ENCODE results near the gene SRSF7. TPM values are rescaled to one million over a fixed set of nuclear protein-coding genes. Genes with fewer than 3 reads are reported as not detected.
"Not testable (repeated sequence)": the region's sequence is repeated elsewhere in the genome, so short reads cannot be mapped to it uniquely, and the experiment has no call there.

Gene SRSF7
- total RNA-seq, 1 donor: 244 TPM

DNA sequence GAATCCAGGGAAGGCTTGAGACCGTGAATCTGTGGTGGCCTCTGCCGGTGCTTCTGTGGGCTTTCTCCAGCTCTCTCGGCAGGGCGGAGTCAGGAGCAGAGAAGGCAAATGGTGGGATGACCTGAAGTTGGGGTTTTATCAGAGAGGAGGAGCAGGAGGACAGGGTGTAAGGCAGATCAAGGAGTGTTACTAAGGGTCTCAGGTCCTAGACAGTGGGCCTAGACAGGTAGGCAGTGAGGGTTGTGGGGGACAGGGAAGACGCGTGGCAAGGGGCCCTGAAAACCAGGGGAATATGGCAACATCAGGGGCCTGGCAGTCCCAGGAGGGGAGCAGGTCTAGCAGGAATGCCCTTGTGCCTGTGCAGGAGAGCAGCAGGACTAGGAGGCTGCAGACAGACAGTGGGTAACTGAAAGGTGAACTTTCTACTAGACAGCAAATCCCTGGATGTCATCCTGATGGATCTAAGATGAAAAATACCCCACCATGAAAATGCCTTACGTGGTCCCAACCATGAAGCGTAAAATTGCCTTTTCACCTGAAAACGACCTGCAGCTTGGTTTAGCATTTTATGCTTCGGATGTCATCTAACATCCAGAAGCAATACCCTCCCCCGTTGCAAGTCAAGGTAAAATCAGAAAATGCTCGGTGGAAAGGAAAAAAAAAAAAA is 42.1 kb downstream of the SRSF7 start:
- Histone ChIP-seq H3K9me3 (ENCODE audit: low read depth, low read length) (no peaks in the 10 kb centered on the region), H3K27me3 (ENCODE audit: insufficient read depth, low read length) (no peaks in the 10 kb centered on the region), H3K4me1 (ENCODE audit: insufficient read depth, low read length) (peaks cover 17% of the 10 kb centered on the region), H3K4me3 (ENCODE audit: low read length) (no peak overlapping the region)

DNA sequence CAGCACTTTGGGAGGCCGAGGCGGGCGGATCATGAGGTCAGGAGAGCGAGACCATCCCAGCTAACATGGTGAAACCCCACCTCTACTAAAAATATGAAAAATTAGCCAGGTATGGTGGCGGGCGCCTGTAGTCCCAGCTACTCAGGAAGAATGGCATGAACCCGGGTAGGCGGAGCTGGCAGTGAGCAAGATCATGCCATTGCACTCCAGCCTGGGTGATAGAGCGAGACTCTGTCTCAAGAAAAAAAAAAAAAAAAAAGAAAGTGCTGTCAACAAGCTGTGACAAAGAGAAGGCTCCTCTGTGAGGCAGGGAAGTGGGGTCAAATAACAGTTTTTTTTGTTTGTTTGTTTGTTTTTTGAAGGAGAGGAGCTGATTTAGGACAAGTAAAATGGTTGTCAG is 42.7 kb downstream of the SRSF7 start:
- not testable (repeated sequence) for H3K27me3 ChIP-seq (ENCODE audit: insufficient read depth, low read length); H3K4me3 ChIP-seq (ENCODE audit: low read length); H3K9me3 ChIP-seq (ENCODE audit: low read depth, low read length)
- H3K4me1 ChIP-seq (ENCODE audit: insufficient read depth, low read length): peaks cover 17% of the 10 kb centered on the region

DNA sequence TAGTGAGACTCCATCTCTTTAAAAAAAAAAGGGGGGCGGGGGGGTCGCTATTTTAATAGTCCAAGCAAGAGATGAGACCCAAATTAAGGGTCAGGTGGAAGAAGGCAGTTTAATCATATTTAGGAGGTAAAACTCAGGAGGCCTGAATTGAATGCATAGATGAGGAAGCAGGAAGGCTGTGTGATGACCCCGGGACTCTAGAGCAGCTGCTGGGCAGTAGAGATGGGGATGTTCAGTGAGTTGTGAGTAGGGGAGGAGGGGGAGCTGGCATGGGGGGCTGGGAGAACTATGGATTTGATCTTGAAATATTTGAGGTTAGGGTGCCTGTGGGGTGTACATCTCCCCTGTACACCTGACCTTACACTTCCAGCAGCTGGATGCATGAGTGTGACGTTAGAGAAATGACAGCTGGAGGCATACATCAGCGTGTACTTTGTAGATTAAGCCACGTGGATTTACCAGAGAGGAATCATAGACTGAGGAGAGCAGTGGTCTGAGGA is 44.3 kb downstream of the SRSF7 start:
- H3K4me3 ChIP-seq (ENCODE audit: low read length): no peak overlapping the region
- H3K27me3 ChIP-seq (ENCODE audit: insufficient read depth, low read length): no peaks in the 10 kb centered on the region
- H3K9me3 ChIP-seq (ENCODE audit: low read depth, low read length): no peaks in the 10 kb centered on the region
- peaks cover 17% of the 10 kb centered on the region for H3K4me1 ChIP-seq (ENCODE audit: insufficient read depth, low read length)

DNA sequence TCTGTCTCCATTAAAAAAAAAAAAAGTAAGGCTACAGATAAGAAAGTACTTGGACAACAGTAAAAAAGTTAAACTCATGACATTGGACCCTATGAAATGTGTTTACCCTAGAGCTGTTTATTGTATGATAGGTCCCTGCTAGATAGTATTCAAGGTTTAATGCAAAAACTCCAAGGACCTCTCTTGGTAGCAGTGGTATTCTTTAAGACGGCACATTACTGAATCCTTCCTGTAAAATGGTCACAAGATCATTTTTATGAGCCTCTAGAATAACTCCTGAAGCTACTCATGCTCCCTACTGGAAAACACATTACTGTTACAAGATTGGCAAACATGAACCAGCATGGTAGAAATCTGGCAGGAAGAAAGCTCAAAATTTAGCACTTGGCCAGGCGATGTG is 46.5 kb downstream of the SRSF7 start:
- Histone ChIP-seq H3K9me3 (ENCODE audit: low read depth, low read length) (no peaks in the 10 kb centered on the region), H3K27me3 (ENCODE audit: insufficient read depth, low read length) (no peaks in the 10 kb centered on the region), H3K4me3 (ENCODE audit: low read length) (no peak overlapping the region), H3K4me1 (ENCODE audit: insufficient read depth, low read length) (peaks cover 8% of the 10 kb centered on the region)

DNA sequence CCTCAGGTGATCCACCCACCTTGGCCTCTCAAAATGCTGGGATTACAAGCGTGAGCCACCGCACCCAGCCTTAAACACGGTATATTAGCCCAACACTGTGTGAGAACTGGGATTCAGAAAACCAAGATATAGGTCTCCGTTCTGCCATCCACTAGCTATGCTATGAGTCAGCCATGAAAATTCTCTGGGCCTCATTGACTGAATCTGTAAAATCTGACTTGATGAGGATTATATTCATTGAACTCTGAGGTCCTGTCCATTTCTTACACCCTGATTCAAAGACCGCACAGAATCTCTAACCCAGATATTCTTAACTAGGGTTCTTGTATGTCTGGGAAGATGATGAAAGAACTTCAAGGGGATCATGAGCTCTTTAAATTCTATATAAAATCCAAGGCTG is 47.8 kb downstream of the SRSF7 start:
- not testable (repeated sequence) for H3K4me3 ChIP-seq (ENCODE audit: low read length); H3K9me3 ChIP-seq (ENCODE audit: low read depth, low read length); H3K27me3 ChIP-seq (ENCODE audit: insufficient read depth, low read length); H3K4me1 ChIP-seq (ENCODE audit: insufficient read depth, low read length)

DNA sequence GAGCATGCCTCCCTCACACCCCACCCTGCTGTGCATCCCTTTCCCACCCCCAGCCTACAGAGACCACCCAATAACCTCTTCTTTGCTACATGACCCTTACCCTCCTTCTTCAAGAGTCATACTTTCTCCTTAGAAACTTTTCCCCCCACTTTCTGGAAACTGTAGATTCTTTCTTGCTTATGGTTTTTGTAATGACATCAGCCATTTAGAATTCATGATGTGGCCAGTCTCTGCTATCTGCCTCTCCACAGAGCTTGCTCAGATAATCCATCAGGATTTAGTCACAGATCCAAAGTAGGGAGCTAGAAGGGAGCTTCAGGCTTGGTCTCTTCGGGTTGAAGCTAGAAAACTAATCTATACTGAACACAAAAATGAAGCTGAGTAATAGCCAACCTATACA is 48.7 kb downstream of the SRSF7 start:
- Histone ChIP-seq H3K4me1 (ENCODE audit: insufficient read depth, low read length) (peaks cover 9% of the 10 kb centered on the region), H3K27me3 (ENCODE audit: insufficient read depth, low read length) (no peaks in the 10 kb centered on the region), H3K9me3 (ENCODE audit: low read depth, low read length) (no peaks in the 10 kb centered on the region), H3K4me3 (ENCODE audit: low read length) (no peak overlapping the region)

DNA sequence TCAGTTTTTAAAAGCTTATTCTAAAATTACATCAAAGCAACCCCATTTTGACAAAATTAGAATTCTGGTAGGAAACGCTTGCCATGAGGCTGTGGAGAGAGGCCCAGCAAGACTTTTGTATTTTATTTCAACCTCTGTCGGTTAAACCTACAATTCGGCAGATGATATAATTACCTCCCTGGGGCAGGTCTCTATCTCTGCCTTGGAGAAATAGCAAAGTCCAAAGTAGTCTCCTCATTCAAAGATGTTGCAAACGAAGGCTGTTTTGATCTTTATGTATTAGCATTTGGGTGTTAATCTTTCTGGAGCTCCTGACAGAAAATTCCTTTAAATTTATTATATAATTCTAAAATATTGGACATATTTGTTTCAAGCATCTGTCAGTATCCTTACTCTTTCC is 49.6 kb downstream of the SRSF7 start:
- Histone ChIP-seq H3K27me3 (ENCODE audit: insufficient read depth, low read length) (no peaks in the 10 kb centered on the region), H3K4me1 (ENCODE audit: insufficient read depth, low read length) (peaks cover 9% of the 10 kb centered on the region), H3K4me3 (ENCODE audit: low read length) (no peak overlapping the region), H3K9me3 (ENCODE audit: low read depth, low read length) (no peaks in the 10 kb centered on the region)

DNA sequence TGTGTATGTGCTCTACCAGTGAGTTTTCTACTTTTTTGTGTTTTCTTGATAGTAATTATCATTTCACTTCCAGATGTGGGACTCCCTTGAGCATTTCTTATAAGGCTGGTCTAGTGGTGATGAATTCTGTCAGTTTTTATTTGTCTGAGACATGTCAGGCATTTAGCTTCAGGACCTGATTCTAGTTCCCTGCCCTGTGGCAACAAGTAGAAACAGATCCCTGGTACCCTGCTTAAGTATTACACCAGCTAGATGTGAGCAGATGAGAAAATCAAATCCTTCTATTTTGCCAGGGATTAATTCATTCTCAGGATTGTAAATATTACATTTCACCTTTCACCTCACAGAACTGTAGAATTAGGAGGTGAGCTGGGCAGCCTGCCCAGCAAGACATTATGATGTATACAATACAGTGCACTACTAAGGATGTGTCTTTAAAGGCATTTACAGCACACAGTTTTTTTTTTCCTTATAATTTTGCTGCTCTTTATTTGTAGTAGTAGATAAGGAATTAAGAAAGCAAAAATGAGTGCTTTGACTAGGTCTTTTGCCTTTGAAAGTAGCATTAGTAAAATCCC is 50.2 kb downstream of the SRSF7 start:
- Histone ChIP-seq H3K27me3 (ENCODE audit: insufficient read depth, low read length) (no peaks in the 10 kb centered on the region), H3K9me3 (ENCODE audit: low read depth, low read length) (no peaks in the 10 kb centered on the region), H3K4me3 (ENCODE audit: low read length) (no peak overlapping the region), H3K4me1 (ENCODE audit: insufficient read depth, low read length) (peaks cover 9% of the 10 kb centered on the region)

DNA sequence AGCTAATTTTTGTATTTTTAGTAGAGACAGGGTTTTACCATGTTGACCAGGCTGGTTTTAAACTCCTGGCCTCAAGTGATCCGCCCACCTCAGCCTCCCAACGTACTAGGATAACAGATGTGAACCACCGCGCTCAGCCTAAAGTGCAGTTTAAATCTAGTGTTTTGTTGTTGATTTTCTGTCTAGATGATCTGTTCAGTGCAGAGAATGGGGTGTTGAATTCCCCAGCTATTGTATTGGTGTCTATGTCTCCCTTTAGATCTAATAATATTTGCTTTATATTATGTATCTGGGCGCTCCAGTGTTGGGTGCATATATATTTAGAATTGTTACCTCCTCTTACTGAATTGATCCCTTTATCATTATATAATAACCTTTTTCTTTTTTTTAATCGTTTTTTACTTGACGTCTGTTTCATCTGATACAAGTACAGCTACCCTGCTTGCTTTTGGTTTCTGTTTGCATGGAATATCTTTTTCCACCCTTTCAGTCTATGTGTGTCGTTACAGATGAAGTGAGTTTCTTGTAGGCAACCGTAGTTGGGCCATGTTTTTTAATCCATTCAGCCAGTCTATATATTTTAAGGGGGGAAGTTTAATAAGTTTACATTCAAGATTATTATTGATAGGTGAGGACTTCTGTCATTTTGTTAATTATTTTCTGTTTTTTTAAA is 50.9 kb downstream of the SRSF7 start:
- Histone ChIP-seq H3K27me3 (ENCODE audit: insufficient read depth, low read length) (no peaks in the 10 kb centered on the region), H3K4me1 (ENCODE audit: insufficient read depth, low read length) (peaks cover 9% of the 10 kb centered on the region), H3K9me3 (ENCODE audit: low read depth, low read length) (no peaks in the 10 kb centered on the region), H3K4me3 (ENCODE audit: low read length) (no peak overlapping the region)

DNA sequence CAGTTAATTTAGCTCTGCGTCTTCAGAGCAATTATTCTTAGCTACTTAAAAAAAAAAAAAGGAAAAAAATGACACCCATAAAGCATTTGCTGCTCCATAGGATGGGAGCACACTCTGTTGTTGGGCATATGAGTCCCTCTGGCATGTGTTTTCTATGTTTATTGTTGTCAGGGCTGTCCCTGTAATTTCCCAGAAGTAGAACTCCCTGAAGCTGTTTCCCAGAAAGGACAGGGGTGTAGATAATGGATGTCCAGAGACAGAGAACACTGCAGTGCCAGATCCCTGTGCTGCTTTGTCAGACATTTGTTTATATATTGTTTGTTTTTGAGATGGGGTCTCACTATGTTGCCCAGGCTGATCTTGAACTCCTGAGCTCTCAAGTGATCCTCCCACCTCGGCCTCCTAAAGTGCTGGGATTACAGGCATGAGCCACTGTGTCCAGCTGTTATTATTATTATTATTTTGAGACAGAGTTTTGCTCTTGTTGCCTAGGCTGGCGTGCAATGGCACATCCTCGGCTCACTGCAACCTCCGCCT is 52.6 kb downstream of the SRSF7 start:
- Histone ChIP-seq H3K4me3 (ENCODE audit: low read length) (no peak overlapping the region), H3K4me1 (ENCODE audit: insufficient read depth, low read length) (peaks cover 18% of the 10 kb centered on the region), H3K9me3 (ENCODE audit: low read depth, low read length) (no peaks in the 10 kb centered on the region), H3K27me3 (ENCODE audit: insufficient read depth, low read length) (no peaks in the 10 kb centered on the region)

DNA sequence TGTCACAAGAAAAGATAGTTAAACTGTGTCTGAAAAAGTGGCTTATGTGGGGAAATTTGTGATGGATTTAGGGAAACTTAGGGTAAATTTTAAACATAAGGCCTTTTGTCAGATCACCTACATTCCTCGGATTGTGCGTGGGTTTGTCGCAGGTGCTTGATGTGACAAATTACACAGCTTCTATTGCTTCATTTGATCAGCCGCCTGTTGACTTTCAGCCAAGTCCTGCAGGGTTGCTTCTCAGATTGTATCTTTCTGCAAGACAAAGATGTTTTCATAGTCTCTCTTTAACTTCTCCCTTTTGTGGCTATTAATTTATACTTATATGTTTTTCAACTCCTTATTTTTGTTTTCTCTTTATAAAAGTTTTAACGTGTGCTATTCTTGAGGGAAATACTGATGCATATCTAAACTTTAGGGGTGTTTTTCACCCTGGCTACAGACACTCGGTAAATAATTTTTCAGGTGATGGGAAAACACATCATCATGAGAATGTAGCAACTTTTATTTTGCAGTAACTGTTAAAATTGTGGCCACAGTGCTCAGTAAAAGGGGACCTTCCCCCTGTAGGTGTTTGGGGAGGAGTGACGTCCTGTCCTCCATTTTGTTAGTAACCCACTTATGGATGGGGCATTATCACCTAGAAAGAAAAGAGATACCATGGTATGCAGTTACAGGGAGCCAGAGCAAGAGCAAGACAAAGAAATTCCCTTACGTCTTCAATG is 53.9 kb downstream of the SRSF7 start:
- Histone ChIP-seq H3K4me1 (ENCODE audit: insufficient read depth, low read length) (peaks cover 25% of the 10 kb centered on the region), H3K4me3 (ENCODE audit: low read length) (no peak overlapping the region), H3K9me3 (ENCODE audit: low read depth, low read length) (no peaks in the 10 kb centered on the region), H3K27me3 (ENCODE audit: insufficient read depth, low read length) (no peaks in the 10 kb centered on the region)

Other genes with a start within 250 kb of the SRSF7 start
- 34.8 TPM for gene HNRNPLL, start 148.4 kb downstream of the SRSF7 start, total RNA-seq
- 13.0 TPM for gene GALM, start 85.2 kb downstream of the SRSF7 start, total RNA-seq
- gene GEMIN6, start 26.8 kb upstream of the SRSF7 start, total RNA-seq: 1.3 TPM
- gene DHX57, start 124.6 kb upstream of the SRSF7 start, total RNA-seq: 19.2 TPM
- gene MORN2, start 124.6 kb upstream of the SRSF7 start, total RNA-seq: 1.2 TPM
- under 0.01 TPM for gene ARHGEF33, start 138.5 kb upstream of the SRSF7 start, total RNA-seq

Data from mononuclear cell (primary cell).